ENCODE measurements around the gene FRMD5.

DNA sequence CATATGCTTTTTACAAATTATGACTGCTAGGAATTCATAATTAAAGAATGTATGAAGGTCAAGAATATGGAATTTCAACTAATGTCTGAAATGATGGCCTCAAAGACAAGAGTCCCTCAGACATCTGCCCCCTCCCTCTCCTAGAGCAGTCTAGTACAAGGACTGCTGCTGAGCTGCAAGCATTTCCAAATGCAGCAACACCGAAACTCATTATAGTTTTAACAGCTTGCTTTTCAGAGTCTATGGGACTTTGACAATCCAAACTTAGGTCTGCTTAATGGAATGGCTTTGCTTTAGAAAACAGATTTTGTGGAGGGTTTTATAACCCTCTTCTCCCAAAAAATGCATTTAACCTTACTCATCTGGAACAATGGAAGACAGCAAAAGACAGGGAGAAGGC, 252.9 kb downstream of the FRMD5 start:
- TF ChIP-seq, protein P1, sequence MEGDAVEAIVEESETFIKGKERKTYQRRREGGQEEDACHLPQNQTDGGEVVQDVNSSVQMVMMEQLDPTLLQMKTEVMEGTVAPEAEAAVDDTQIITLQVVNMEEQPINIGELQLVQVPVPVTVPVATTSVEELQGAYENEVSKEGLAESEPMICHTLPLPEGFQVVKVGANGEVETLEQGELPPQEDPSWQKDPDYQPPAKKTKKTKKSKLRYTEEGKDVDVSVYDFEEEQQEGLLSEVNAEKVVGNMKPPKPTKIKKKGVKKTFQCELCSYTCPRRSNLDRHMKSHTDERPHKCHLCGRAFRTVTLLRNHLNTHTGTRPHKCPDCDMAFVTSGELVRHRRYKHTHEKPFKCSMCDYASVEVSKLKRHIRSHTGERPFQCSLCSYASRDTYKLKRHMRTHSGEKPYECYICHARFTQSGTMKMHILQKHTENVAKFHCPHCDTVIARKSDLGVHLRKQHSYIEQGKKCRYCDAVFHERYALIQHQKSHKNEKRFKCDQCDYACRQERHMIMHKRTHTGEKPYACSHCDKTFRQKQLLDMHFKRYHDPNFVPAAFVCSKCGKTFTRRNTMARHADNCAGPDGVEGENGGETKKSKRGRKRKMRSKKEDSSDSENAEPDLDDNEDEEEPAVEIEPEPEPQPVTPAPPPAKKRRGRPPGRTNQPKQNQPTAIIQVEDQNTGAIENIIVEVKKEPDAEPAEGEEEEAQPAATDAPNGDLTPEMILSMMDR (conservative IDR thresholded peaks at IDR 0.05) = no peak
- no peak for TF ChIP-seq EZH2 (IDR thresholded peaks at IDR 0.05; ENCODE audit: low read depth)
